HG03432 (cell line): ENCODE data around the gene MOCS1.
"Not testable (repeated sequence)": the region's sequence is repeated elsewhere in the genome, so short reads cannot be mapped to it uniquely, and the experiment has no call there.

Experiments used
- ATAC-seq: cut with Tn5 transposase; IDR thresholded peaks from one replicate; pipeline ENCODE4 v1.9.1; 2021; ENCODE audit warnings: mild to moderate bottlenecking, moderate library complexity; ENCODE audit not compliant: unreplicated experiment

Gene MOCS1

DNA sequence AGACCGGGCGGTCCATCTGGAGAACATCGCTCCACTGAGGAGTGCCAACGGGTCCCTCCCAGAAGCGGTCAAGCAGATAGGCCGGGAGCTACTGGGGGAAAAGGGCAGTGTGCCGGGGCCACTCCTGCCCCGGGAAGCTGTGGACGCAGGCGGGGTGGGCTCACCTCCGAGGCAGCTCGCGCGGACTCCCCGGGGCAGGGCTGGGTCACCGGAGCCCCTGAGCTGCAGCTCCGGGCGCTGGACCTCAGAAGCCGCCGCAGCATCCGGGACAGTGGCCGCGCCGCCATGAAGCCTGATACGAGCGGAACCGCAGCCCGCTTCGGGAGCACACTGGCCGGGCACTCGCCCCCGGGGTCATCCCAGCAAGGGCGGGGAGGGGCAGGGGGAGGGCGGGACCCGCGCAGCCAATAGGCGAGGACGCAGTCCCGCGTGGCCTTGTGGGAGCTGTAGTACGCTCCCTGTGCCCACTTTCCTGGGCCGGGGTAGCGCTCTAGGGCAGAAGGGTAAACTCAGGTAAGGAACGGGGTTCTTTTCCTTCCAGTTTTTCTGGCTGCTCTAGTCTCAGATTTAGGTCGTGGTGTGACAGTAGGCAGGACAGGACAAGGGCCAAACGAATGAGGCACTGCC, at the start of gene MOCS1:
Gene MOCS1, minus strand, starts transcription at position 332 of the 627 bp plus-strand sequence. Its CDS starts 45 bp downstream, at position 287.
- ATAC-seq = no peak

DNA sequence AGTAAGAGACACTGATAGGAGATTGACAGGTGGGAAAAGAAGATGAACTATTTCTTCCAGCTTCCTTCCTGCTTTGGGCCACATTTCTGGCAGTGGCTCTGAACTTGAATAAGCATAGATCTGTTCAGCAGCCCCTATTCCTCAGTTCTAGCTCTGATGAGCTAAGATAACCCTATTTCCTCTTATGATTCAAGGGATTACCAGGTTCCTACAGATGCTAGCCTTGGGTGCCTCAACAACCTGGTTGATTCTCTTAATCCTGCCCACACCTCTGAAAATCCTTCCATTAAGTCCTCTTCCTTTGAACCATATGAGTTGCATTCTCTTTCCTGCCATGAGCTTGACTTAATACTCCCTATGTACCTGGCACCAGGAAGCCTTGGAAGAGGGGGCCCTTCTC, 49.8 kb upstream of the MOCS1 start:
- no peak for ATAC-seq

DNA sequence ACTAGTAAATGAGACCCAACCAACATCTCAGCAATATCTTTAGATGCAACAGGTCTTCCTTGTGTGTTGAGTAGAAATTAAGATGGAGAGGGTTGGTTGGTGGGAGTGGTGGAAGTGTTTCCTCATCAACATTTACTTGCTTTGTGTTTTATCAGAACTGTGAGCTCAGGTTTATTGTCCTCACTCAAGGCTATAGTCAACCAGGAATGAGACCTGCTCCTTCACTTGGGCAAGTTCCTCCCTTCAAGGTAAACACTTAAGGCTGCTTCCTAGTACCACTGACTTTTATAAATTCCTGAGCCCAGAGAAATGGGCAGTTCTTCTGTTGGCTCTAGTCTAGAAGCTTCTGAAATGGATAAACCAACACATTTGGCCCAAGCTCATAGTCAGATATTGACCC, 48.9 kb upstream of the MOCS1 start:
- no peak for ATAC-seq

DNA sequence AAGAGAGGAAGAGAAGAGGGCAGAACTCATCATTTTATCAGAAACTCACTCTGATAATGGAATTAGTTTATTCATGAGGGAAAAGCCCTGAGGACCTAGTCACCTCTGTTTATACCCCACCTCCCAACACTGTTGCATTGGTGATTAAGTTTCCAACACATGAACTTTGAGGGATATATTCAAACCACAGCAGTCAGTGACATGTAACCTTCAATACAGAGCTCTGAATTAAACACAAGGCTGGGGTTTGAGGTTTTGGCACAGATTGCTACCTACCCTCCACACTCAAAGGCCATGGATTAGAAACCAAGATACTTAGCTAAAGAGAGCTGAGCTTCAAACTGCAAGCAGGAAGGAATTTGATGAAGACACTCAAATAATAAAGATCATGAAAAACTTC, 48.5 kb upstream of the MOCS1 start:
- no peak for ATAC-seq

DNA sequence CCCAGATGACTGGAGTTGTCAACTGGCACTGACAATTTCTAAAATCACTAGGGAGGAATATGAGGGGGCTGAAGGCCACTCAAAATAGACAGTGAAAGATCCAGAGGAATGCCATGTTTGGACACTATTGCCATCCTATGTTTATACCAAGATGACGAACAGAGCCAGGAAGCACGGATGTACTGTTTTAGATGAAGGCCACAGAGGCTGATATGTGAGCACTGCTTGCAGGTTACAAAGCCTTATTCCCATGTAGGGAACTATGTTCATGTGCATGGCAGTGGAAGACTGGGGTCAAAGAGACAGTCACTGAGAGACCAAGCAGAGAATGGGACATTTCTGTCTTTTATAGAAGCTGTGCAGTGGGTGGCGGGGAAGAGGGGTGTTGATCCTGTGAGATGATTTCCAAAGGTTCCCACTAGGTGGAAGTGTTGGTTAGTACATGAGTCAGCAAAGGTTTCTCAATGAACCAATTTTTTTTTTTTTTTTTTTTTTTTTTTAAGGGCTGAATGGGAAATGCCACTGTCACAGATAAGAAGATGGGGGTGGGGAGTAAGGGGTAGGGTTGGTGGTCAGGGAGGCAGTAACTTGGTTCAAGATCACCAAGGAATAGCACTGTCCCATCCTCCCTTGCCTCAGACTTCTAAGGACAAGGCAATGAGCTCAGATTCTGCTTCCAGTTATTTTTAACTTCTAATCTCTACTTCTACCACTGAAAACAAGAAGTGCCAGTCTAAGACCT, 46.7 kb upstream of the MOCS1 start:
- ATAC-seq = no peak

DNA sequence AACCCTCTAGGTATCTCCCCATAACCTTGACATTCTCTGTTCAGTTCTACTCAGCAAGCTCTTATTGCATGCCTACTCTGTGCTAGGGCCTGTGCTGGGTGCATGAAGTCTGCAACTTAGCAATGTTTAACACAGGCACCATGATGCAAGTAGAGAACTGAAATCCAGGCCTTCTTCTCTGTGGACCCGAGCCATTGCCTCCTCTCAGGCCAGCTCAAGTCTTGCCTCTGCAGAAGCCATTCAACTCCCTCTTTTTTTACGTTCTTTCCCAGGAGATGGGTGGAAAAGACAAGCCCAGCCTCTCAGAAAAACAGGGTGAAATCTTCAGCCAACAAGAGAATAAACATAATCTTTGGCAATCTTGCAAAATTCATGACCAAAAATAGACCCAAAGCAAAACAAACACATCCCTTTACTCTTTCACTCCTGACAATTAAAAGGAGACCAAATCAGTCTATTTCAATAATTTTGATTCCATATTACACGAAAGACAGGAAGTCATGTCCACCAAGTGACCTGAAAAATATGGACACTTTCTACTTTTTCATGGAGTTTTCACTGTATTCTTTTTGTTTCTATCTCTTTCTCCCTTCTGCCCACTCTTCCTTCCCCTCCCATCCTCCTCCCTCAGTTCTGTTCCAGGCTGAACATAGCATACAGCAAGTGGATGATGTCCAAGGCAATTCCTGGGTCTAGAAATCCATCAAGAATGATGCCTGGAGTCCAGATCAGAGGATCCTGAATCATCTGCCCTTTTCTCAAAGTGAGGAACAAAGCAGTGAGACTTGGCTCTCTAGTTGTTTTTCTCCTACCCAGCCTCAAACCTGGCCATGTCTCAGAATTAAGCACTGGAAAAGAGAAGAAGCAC, 45.4 kb upstream of the MOCS1 start:
- no peak for ATAC-seq

DNA sequence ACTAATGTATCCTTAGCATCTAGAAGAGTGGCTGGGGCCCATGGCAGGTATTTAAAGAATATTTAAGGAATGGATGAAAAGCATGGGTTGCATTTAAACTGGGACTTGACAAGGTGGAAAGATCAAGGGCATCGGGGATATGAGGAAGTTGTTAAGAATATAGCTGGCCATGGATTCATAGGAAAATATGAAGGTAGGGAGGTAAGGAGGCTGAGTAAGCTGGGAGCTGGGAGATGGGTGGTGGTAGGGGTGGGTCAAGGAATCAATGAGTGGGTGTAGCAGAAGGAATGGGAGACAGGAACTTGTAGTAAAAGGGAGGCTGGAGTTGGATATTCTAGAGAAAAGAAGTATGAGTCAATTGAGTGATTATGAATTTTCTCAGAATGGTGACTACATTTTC, 44.0 kb upstream of the MOCS1 start:
- ATAC-seq = no peak

DNA sequence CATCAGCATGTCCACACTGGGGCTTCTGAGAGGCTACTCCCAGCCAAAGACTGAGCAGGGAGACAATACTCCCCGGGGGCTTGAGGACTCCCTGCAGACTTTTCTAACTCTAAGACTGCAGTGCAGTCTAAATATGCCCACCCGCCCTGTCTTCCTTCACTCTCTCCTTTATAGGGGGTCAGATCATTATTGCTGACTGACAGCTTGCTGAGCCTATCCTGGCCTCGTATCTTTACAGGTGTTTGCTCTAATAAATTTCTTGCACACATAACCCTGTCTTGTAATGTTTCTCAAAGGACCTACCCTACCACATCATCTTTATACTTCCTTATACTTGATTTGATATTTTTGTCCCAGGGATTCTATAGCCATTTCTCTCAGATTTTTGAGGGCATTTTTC, 39.4 kb upstream of the MOCS1 start:
- ATAC-seq = no peak

DNA sequence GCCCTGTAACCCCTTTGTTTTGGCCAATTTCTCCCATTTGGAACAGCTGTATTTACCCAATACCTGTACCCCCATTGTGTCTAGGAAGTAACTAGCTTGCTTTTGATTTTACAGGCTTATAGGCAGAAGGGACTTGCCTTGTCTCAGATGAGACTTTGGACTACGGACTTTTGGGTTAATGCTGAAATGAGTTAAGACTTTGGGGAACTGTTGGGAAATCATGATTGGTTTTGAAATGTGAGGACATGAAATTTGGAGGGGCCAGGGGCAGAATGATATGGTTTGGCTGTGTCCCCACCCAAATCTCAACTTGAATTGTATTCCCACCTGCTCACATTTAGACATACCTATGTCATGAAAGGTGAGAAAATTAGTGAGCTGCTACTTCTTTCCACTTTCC, 38.5 kb upstream of the MOCS1 start:
- ATAC-seq = not testable (repeated sequence)

DNA sequence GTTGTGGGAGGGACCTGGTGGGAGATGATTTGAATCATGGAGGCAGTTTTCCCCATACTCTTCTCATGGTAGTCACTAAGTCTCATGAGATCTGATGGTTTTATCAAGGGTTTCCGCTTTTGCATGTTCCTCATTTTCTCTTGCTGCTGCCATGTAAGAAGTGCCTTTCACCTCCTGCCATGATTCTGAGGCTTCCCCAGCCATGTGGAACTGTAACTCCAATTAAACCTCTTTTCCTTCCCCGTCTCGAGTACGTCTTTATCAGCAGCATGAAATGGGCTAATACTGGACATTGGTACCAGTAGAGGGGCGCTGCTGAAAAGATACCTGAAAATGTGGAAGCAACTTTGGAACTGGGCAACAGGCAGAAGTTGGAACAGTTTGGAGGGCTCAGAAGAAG, 36.9 kb upstream of the MOCS1 start:
- ATAC-seq = not testable (repeated sequence)

DNA sequence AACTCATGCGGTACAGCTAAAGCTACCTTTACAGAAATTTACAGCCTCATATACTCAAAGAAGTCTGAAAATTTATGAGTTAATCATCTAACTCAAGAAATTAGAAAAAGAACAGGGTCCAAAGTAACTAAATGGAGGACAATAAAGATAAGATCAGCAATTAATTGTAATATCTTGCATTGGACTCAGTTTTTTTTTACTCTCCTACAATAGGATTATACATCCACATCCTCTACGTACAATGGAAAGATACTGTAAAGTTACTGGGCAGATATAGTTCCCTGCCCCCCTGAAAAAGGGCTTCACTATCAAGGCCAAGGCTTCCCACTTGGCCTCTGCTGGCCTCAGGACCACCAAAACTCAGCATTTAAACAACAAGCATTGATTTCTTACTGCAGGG, 31.5 kb upstream of the MOCS1 start:
- ATAC-seq = no peak

DNA sequence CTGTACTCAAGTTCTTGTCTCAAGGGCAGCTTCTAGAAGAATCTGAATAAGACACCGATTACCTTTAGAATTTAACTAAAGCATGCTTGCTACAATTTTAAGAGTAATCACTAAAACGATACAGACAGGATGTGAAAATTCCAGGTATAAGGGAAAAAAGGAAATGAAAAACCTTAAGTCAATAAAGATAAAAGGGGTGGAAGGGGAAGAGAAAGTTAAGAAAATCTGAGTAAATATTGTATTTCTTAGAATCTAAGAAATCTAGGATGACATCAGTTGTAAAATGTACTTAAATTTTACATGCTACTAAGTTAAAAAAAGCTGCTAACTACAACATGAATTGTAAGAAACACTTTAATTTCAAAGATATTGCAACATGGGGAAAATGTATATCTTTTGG, 30.3 kb upstream of the MOCS1 start:
- ATAC-seq = no peak

DNA sequence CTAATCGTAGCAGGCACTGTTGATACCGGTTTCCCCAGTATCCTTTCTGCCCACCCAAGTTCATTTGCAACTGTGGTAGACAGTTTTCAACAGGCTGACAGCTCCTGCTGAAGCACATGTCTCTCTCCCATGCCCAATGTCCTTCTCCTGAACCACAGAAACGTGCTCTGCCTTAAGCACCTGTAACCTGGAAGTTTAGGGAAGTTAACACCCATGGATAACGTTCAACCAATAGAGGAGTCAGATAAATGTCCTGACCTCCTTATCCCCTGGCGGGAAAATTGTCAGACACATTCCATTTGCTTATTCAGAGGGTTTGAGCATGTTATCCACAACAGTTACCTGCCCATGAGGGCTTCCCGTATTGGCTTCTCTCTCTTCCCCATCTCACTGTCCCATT, 29.8 kb upstream of the MOCS1 start:
- ATAC-seq = no peak

DNA sequence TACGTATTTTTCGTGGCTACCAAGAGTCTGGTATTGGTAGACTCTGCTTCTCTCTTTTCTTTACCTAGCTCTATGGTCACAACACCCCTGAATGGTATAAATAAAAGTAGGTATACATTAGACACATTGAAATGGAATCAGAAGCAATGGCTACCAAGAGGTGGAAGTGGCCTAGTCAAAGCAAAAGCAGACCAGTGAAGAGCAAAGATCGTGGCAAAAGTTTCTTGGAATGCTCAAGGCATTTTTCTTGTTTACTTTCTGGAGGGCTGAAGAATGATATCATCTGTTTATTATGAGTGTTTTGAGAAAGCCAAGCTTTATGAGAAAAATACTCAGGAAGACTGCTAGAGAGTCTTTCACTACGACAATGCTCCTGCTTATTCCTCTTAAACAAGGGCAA, 28.6 kb upstream of the MOCS1 start:
- ATAC-seq = no peak

DNA sequence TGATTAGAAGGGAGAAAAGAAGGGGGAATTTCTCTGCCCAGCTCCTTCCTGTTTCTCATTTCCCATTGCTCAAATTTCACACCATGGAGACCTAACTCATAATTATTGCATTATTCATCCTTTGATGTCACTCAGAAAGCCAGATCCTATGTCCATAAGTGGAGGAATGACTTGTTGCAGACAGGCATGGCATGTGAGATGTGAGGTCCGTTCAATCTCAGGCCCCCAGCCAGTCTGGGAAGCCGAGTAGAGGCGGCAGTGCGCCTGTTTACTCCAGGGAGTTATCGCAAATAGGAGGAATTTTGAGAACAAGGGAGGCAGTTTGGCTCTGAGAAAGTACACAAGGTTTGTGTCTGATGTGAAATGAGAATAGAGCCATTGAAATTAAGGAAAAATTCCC, 26.9 kb upstream of the MOCS1 start:
- ATAC-seq = no peak

DNA sequence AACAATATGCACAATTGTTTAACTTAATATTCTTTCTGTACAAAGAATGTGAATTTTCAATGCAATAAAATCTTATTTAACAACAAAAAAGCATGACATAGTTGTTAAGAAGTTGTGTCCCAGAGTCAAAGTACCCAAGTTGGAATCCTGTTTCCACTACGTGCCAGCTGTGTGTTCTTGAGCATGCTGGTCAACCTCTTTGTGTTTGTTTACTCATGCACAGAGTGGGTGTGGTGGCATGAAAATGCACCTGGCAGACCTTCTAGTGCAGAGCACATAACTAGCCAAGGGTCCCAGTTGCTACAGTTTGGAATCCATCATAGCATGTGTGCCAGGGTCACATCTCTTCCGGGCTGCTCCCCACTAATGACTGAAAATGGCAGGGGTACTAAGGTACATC, 24.7 kb upstream of the MOCS1 start:
- ATAC-seq = no peak

DNA sequence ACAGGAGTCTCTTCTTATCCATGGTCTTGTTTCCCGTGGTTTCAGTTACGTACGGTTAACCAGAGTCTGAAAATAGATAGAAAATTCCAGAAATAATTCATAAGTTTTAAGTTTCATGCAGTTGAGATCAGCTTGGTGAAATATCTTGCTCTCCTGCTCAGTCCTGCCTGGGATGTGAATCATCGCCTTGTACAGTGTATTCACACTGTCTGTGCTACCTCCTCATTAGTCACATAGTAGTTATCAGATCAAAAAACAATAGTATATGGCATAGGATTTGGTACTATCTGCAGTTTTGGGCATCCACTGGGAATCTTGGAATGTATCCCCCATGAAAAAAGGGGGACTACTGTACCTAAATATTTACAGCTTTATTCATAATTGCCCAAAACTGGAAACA, 22.7 kb upstream of the MOCS1 start:
- no peak for ATAC-seq

DNA sequence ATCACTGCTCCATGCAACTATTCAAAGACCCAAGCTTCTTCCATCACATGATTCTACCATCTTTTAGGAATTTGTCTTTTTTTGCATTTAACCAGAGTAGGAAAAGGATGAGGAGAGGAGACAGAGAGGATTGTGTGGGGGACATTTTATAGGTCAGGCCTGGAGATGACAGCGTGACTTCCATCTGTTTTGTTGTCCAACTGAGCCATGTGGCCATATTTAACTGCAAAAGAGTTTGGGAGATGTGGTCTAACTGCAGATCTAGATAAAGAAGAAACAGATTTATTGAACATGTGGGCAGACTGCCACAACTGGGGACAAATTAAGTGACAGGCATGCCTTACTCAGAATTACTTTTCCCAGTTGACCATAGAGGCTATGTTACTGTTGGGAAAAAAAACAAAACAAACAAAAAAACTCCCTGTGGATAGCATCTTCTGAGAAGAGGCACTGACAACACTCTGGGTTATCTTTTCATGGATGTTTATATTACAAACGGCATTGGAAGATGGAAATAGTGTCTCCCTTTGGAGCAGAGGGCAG, 18.9 kb upstream of the MOCS1 start:
- no peak for ATAC-seq

DNA sequence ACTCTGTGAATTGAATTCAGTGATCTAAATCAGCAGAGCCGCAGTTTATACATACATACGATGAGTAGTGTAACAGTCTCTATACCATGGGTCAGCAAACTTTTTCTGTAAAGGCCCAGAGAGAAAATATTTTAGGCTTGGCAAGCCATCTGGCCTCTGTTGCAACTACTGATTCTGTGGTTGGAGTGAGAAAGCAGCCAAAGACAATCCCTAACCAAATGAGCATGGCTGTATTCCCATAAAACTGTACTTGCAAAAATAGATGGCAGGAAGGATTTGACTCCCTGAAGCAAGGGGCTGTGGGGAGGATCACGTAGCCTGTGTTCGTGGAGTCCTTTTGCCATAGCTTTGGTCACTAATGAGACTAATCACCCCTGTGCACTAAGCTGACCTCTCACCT, 17.9 kb upstream of the MOCS1 start:
- no peak for ATAC-seq

DNA sequence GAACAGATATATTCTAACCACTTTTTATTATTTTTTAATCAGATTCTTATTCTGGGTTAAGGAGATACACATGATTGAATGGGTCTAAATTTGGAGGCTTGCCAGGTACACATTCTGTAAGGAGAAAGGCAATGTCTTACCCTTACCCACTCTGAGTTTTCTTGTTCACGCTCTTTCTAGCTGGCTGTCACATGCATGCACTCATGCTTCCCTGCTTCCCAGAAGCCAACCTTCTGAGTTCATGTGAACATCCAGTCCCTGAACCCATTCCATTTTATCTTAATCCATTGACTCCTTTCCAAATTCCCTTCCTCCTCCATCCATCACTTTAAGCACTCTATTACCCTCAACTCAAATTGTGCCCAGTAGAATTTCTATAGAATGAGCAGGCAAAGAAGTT, 17.5 kb upstream of the MOCS1 start:
- no peak for ATAC-seq

DNA sequence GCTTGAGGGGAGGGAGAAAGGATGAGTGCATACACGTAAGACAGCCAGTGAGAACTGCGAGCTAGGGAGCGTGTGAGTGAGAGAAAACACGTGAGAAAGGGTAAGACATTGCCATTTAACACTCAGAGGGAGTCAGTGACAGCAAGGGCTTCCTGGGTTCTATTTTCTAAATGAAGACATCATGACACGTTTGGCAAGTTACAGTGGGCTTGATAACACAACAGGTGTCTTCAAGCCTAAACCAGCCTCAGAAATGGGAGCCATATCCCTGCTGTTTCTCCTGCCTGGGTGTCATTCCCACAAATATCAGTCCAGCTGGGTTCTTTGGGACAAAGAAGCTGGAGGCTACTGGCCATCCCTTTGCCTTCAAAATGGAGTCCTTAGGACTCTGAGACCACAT, 16.9 kb upstream of the MOCS1 start:
- no peak for ATAC-seq
